Measurements from ENCODE around the gene MED10. TPM values are rescaled to one million over a fixed set of nuclear protein-coding genes. Genes with fewer than 3 reads are reported as not detected.

MED10 gene
- polyA plus RNA-seq, 1 donor (not counting 4 experiments of a cell fraction or from before 2014, with no cell fraction given): 38.8 TPM

DNA sequence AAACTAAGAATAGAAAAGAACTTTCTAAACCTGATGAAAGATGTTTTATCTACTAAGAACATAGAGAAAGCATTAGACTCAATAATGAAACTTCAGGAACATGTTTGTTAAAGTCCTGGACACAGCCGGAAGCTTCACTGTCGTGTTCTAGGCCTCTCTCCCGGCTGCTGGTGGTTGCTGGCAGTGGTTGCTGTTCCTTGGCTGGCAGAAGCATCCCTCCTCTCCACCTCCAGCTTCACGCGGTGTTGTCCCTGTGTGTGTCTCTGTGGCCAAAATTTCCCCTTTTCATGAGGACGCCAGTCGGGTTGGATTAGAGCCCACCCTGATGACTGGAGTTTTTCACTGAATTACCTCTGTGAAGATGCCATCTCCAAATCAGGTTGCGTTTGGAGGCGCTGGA lies 6.5 kb upstream of the MED10 start:
- Histone ChIP-seq H3K9me3 (ENCODE audit: control insufficient read depth, low read depth, low read length) (no peaks in the 10 kb centered on the region), H3K9ac (ENCODE audit: control insufficient read depth, extremely low read depth, insufficient read depth, low read length) (no peak overlapping the region), H4K20me1 (ENCODE audit: control insufficient read depth, extremely low read depth, insufficient read depth, low read length) (no peaks in the 10 kb centered on the region), H3K27ac (ENCODE audit: control insufficient read depth, insufficient read depth, low read length) (no peak overlapping the region), H3K4me3 (ENCODE audit: control insufficient read depth in 2 of 3, extremely low read depth in 1 of 3, insufficient read depth in 2 of 3, low read depth in 1 of 3, low read length in 3 of 3) (no peak overlapping the region), H3K4me1 (ENCODE audit: control insufficient read depth, extremely low read depth, insufficient read depth, low read length) (no peaks in the 10 kb centered on the region), H3K79me2 (ENCODE audit: control insufficient read depth, insufficient read depth, low read length) (no peaks in the 10 kb centered on the region), H2AFZ (ENCODE audit: control insufficient read depth, low read length) (no peak overlapping the region), H3K4me2 (ENCODE audit: control insufficient read depth, extremely low read depth, insufficient read depth, low read depth, low read length) (no peak overlapping the region), H3K36me3 (ENCODE audit: control insufficient read depth in 2 of 2, extremely low read depth in 1 of 2, insufficient read depth in 2 of 2, low read length in 2 of 2) (no peaks in the 10 kb centered on the region), H3K9me1 (ENCODE audit: control insufficient read depth, extremely low read depth, insufficient read depth, low read length) (no peaks in the 10 kb centered on the region), H3K27me3 (ENCODE audit: control insufficient read depth, extremely low read depth, insufficient read depth, low read length) (no peaks in the 10 kb centered on the region)
- no peak for DNase-seq (ENCODE audit: low read depth, low spot score)
- TF ChIP-seq, protein P1, sequence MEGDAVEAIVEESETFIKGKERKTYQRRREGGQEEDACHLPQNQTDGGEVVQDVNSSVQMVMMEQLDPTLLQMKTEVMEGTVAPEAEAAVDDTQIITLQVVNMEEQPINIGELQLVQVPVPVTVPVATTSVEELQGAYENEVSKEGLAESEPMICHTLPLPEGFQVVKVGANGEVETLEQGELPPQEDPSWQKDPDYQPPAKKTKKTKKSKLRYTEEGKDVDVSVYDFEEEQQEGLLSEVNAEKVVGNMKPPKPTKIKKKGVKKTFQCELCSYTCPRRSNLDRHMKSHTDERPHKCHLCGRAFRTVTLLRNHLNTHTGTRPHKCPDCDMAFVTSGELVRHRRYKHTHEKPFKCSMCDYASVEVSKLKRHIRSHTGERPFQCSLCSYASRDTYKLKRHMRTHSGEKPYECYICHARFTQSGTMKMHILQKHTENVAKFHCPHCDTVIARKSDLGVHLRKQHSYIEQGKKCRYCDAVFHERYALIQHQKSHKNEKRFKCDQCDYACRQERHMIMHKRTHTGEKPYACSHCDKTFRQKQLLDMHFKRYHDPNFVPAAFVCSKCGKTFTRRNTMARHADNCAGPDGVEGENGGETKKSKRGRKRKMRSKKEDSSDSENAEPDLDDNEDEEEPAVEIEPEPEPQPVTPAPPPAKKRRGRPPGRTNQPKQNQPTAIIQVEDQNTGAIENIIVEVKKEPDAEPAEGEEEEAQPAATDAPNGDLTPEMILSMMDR (optimal IDR thresholded peaks at IDR 0.05 in 1 of 3, IDR thresholded peaks at IDR 0.05 in 1 of 3, conservative IDR thresholded peaks at IDR 0.05 in 1 of 3; ENCODE audit: extremely low read depth in 1 of 3, insufficient read depth in 2 of 3, low read length in 3 of 3): no peak
- no peak for TF ChIP-seq EZH2 (IDR thresholded peaks at IDR 0.05; ENCODE audit: low read length)
- no peak for FAIRE-seq
- dilution Hi-C loops (cut with MboI; ENCODE audit: extremely low pct_ligation_motif_present, low sequenced_read_pairs): no loop called here

DNA sequence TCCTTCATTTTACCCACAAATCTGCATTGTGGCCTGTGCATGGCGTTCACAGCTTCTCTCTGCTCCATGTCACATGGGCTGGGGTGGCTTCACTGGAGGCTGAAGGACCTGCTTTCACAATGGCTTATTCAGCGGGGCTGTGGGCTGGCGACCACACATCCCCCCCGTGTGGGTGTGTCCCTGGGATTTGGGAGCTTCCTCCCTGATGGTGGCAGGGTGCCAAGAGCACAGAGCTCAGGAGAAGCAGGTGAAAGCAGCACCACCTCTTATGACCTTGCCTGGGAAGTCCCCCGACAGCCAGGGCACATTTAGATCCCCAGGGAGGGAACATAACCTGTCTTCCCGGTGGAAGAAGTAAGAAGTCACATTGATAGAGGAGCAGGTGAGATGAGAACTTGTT lies 5.0 kb upstream of the MED10 start:
- H3K79me2 ChIP-seq (ENCODE audit: control insufficient read depth, insufficient read depth, low read length): no peaks in the 10 kb centered on the region

More for the DNA sequence above, 5.0 kb upstream of the MED10 start:
- no peaks in the 10 kb centered on the region for H3K36me3 ChIP-seq (ENCODE audit: control insufficient read depth in 2 of 2, extremely low read depth in 1 of 2, insufficient read depth in 2 of 2, low read length in 2 of 2)
- H3K9me1 ChIP-seq (ENCODE audit: control insufficient read depth, extremely low read depth, insufficient read depth, low read length): no peaks in the 10 kb centered on the region
- no peak overlapping the region for H3K27ac ChIP-seq (ENCODE audit: control insufficient read depth, insufficient read depth, low read length)
- H3K9ac ChIP-seq (ENCODE audit: control insufficient read depth, extremely low read depth, insufficient read depth, low read length): no peak overlapping the region
- H3K27me3 ChIP-seq (ENCODE audit: control insufficient read depth, extremely low read depth, insufficient read depth, low read length): no peaks in the 10 kb centered on the region
- FAIRE-seq (no peak), DNase-seq (ENCODE audit: low read depth, low spot score) (no peak)
- H4K20me1 ChIP-seq (ENCODE audit: control insufficient read depth, extremely low read depth, insufficient read depth, low read length): no peaks in the 10 kb centered on the region
- no peak overlapping the region for H3K4me2 ChIP-seq (ENCODE audit: control insufficient read depth, extremely low read depth, insufficient read depth, low read depth, low read length)
- TF ChIP-seq, protein P1 (optimal IDR thresholded peaks at IDR 0.05 in 1 of 3, IDR thresholded peaks at IDR 0.05 in 1 of 3, conservative IDR thresholded peaks at IDR 0.05 in 1 of 3; ENCODE audit: extremely low read depth in 1 of 3, insufficient read depth in 2 of 3, low read length in 3 of 3): no peak
- no peak for TF ChIP-seq EZH2 (IDR thresholded peaks at IDR 0.05; ENCODE audit: low read length)
- H3K4me1 ChIP-seq (ENCODE audit: control insufficient read depth, extremely low read depth, insufficient read depth, low read length): peaks cover 3% of the 10 kb centered on the region
- no peak overlapping the region for H2AFZ ChIP-seq (ENCODE audit: control insufficient read depth, low read length)
- H3K4me3 ChIP-seq (ENCODE audit: control insufficient read depth in 2 of 3, extremely low read depth in 1 of 3, insufficient read depth in 2 of 3, low read depth in 1 of 3, low read length in 3 of 3): no peak overlapping the region
- dilution Hi-C loops (cut with MboI; ENCODE audit: extremely low pct_ligation_motif_present, low sequenced_read_pairs): no loop called here
- no peaks in the 10 kb centered on the region for H3K9me3 ChIP-seq (ENCODE audit: control insufficient read depth, low read depth, low read length)

All from keratinocyte (primary cell).